Thyroid gland (tissue), 4 donors: Measurements from ENCODE around the gene ADPRHL1.

Experiments used
- POLR2A ChIP-seq, 2 donors: fragments of 450-650 bp; IDR thresholded peaks; one replicate each; pipeline ENCODE4 v1.6.1; 2017; ENCODE audit warnings: antibody characterized with exemption in 2 of 2, mild to moderate bottlenecking in 2 of 2, moderate library complexity in 1 of 2
- TF ChIP-seq, protein P1 (sequence below), 6 experiments: fragments of 200-600 bp in 3 of 6; fragments of 450-650 bp in 3 of 6; sonication (generic) in 3 of 6; IDR thresholded peaks; one replicate each; pipeline ENCODE4 v1.5.1; 2016 to 2019; ENCODE audit warnings: antibody characterized with exemption in 6 of 6, mild to moderate bottlenecking in 2 of 6, inconsistent platforms in 1 of 6, moderate library complexity in 1 of 6

DNA sequence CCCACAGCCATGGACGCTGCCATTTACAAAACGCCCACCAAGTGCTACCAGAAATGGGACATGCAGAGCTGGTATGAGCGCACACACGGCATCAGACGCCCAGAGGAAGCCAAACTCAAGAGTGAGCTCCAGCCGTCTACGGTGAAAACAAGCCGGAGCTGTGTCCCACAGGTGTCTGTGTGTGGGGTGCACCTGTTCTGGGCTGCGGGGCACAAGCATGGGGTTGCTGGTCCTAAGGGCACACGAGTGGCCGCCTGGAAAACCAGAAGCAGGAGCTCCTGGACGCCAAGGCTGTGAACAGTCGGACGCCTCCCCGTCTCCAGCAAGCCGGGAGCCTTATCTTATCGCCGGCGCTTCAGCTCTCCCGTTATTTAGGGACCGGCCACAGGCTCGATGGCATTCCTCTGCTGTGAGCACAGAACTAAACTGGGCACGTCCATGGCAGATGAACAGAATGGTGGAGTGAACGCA, 1.3 kb downstream of the ADPRHL1 start:
- TF ChIP-seq, protein P1, sequence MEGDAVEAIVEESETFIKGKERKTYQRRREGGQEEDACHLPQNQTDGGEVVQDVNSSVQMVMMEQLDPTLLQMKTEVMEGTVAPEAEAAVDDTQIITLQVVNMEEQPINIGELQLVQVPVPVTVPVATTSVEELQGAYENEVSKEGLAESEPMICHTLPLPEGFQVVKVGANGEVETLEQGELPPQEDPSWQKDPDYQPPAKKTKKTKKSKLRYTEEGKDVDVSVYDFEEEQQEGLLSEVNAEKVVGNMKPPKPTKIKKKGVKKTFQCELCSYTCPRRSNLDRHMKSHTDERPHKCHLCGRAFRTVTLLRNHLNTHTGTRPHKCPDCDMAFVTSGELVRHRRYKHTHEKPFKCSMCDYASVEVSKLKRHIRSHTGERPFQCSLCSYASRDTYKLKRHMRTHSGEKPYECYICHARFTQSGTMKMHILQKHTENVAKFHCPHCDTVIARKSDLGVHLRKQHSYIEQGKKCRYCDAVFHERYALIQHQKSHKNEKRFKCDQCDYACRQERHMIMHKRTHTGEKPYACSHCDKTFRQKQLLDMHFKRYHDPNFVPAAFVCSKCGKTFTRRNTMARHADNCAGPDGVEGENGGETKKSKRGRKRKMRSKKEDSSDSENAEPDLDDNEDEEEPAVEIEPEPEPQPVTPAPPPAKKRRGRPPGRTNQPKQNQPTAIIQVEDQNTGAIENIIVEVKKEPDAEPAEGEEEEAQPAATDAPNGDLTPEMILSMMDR (IDR thresholded peaks at IDR 0.05): no peak
- no peak for TF ChIP-seq POLR2A (IDR thresholded peaks at IDR 0.05)
